HL-60 (cell line): Measurements from ENCODE around the gene SPATA31E1.

ENCODE experiments used
- DNase-seq, 2 experiments: peaks; one replicate each; pipeline ENCODE4 v3.0.0-alpha.2; 2010 to 2020; ENCODE audit warnings: low read depth in 1 of 2, low spot score in 1 of 2
- H3K27ac ChIP-seq: fragments of 250-450 bp; sonication (Bioruptor Pico); replicated peaks from 2 replicates; pipeline ENCODE4 v1.5.1; 2020; ENCODE audit warnings: mild to moderate bottlenecking, moderate library complexity
- H3K27me3 ChIP-seq: fragments of 250-450 bp; sonication (Bioruptor Pico); 2 replicates; pipeline ENCODE4 v1.5.1; 2021; ENCODE audit warnings: mild to moderate bottlenecking, moderate library complexity; ENCODE audit not compliant: insufficient read depth, poor library complexity, severe bottlenecking
- H3K4me3 ChIP-seq: replicated peaks from 2 replicates; pipeline ENCODE4 v1.5.1; 2011; ENCODE audit warnings: mild to moderate bottlenecking, control low read depth, low read length; ENCODE audit not compliant: insufficient read depth
- CTCF ChIP-seq: IDR thresholded peaks from one replicate; pipeline ENCODE4 v1.5.1; 2011; ENCODE audit warnings: low read length, control low read depth, inconsistent platforms; ENCODE audit not compliant: insufficient read depth
- GABPA ChIP-seq: IDR thresholded peaks from 2 replicates; pipeline ENCODE4 v1.6.1; 2012; ENCODE audit warnings: low read depth
- POLR2AphosphoS5 ChIP-seq: IDR thresholded peaks from 2 replicates; pipeline ENCODE4 v1.6.1; 2012; ENCODE audit warnings: low read depth
- SPI1 ChIP-seq: IDR thresholded peaks from 2 replicates; pipeline ENCODE4 v1.6.1; 2012; ENCODE audit warnings: low read depth, mild to moderate bottlenecking, borderline replicate concordance
- TF ChIP-seq, protein P1 (sequence below): IDR thresholded peaks from 2 replicates; pipeline ENCODE4 v1.6.1; 2012; ENCODE audit warnings: low read depth; ENCODE audit not compliant: insufficient replicate concordance

Gene SPATA31E1

DNA sequence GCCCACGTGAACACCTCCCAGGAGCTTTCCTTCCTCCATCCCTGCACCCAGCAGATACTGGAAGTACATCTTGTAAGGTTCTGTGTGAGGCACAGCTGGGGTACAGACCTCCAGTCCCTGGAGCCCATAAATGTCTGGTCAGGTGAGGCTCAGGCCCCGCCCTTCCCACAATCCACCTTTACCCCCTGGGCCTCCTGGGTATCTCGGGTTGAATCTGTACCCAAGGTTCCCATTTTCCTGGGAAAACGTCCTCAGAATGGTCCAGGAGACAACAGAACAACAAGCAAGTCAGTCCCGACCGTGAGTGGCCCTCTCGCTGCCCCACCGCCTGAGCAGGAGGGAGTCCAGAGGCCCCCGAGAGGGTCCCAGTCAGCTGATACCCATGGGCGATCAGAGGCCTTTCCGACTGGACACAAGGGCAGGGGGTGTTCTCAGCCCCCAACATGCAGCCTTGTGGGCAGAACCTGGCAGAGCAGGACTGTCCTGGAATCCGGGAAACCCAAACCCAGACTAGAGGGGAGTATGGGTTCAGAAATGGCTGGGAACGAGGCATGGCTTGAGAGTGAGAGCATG is 4.3 kb downstream of the SPATA31E1 start:
- H3K27ac ChIP-seq = no peak overlapping the region
- no peak for DNase-seq
- H3K27me3 ChIP-seq = no peaks in the 10 kb centered on the region
- TF ChIP-seq GABPA (no peak), CTCF (no peak), SPI1 (no peak), POLR2AphosphoS5 (no peak)
- TF ChIP-seq, protein P1, sequence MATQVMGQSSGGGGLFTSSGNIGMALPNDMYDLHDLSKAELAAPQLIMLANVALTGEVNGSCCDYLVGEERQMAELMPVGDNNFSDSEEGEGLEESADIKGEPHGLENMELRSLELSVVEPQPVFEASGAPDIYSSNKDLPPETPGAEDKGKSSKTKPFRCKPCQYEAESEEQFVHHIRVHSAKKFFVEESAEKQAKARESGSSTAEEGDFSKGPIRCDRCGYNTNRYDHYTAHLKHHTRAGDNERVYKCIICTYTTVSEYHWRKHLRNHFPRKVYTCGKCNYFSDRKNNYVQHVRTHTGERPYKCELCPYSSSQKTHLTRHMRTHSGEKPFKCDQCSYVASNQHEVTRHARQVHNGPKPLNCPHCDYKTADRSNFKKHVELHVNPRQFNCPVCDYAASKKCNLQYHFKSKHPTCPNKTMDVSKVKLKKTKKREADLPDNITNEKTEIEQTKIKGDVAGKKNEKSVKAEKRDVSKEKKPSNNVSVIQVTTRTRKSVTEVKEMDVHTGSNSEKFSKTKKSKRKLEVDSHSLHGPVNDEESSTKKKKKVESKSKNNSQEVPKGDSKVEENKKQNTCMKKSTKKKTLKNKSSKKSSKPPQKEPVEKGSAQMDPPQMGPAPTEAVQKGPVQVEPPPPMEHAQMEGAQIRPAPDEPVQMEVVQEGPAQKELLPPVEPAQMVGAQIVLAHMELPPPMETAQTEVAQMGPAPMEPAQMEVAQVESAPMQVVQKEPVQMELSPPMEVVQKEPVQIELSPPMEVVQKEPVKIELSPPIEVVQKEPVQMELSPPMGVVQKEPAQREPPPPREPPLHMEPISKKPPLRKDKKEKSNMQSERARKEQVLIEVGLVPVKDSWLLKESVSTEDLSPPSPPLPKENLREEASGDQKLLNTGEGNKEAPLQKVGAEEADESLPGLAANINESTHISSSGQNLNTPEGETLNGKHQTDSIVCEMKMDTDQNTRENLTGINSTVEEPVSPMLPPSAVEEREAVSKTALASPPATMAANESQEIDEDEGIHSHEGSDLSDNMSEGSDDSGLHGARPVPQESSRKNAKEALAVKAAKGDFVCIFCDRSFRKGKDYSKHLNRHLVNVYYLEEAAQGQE = no peak
- no peak overlapping the region for H3K4me3 ChIP-seq

DNA sequence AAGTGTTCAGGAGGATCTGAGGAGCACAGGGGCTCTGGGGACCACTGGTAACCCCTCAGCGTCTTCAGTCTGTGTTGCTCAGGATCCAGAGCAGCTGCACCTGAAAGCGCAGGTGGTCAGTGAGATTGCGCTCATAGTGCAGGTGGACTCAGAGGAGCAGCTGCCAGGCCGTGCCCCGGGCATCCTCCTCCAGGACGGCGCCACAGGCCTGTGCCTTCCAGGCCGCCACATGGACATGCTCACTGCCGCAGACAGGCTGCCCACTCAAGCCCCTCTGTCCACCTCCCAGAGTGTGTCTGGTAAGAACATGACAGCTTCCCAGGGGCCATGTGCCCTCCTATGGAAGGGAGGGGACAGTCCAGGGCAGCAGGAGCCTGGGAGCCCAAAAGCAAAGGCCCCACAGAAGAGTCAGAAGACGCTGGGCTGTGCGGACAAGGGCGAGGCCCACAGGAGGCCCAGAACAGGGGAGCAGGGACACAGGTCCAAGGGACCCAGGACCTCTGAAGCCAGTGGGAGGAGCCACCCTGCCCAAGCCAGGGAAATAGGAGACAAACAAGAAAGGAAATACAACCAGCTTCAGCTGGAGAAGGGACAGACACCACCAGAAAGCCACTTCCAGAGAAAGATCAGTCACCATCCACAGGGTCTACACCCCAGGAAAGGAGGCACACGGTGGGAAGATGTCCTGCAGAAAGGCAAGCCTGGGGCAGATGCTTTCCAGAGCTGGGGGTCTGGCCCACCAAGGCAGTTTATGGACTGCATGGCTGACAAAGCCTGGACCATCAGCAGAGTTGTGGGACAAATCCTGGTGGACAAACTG is 5.2 kb downstream of the SPATA31E1 start:
- Histone ChIP-seq H3K27ac (no peak overlapping the region), H3K4me3 (no peak overlapping the region), H3K27me3 (no peaks in the 10 kb centered on the region)
- no peak for TF ChIP-seq POLR2AphosphoS5
- no peak for TF ChIP-seq CTCF
- no peak for TF ChIP-seq SPI1
- TF ChIP-seq, protein P1 = no peak
- TF ChIP-seq GABPA = no peak
- no peak for DNase-seq

DNA sequence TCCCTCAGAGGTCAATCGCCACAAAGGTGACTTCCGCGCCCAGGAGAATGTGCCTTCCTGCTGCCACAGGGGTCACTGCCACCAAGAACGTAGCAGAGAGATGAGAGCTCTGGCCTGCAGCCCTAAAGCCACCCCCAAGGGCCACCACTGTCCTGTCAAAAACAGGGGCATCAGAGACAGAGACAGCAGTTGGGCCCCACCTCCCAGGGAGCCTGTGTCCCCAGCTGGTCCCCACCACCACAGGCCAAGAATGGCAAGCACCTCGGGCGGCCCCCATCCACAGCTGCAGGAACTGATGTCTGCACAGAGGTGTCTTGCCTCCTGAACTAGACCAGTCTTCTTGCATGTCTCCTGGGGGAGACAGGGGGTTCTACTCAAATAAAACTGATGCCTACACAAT is 5.8 kb downstream of the SPATA31E1 start:
- H3K27me3 ChIP-seq = no peaks in the 10 kb centered on the region
- no peak overlapping the region for H3K4me3 ChIP-seq
- no peak for TF ChIP-seq POLR2AphosphoS5
- no peak for TF ChIP-seq CTCF
- TF ChIP-seq, protein P1 = no peak
- TF ChIP-seq GABPA = no peak
- no peak for TF ChIP-seq SPI1
- H3K27ac ChIP-seq = no peak overlapping the region
- DNase-seq = no peak
